OCI-LY7 (cell line): ENCODE data around the gene HABP2. TPM values are rescaled to one million over a fixed set of nuclear protein-coding genes. Genes with fewer than 3 reads are reported as not detected.

Experiments used
- BruUV-seq: library from RNA; stranded (reverse); fragments of 400-500 nt; replicated peaks from 2 replicates; lab custom pipeline; 2021; lab: Mats Ljungman, UMichigan
- CTCF ChIA-PET: fragments of 300-600 bp; sonication (Branson Sonifier 250); formaldehyde crosslinking; loops from one replicate; lab custom pipeline; 2022; ENCODE audit warnings: antibody characterized with exemption; ENCODE audit not compliant: unreplicated experiment; lab: Charles Lee
- POLR2A ChIA-PET: fragments of 300-600 bp; sonication (Branson Sonifier 250); formaldehyde crosslinking; loops from one replicate; lab custom pipeline; 2022; ENCODE audit warnings: antibody characterized with exemption; lab: Charles Lee
- DNase-seq: peaks from one replicate; pipeline ENCODE4 v3.0.0-alpha.2; 2015; ENCODE audit warnings: low spot score
- H2AFZ ChIP-seq: fragments of 200-600 bp; sonication (generic), shearing (Covaris generic); 2 replicates; pipeline ENCODE4 v1.6.1; 2014; ENCODE audit warnings: mild to moderate bottlenecking, antibody characterized with exemption, low read length, moderate library complexity
- H3K27ac ChIP-seq: fragments of 200-600 bp; sonication (generic); 2 replicates; pipeline ENCODE4 v1.5.1; 2014; ENCODE audit warnings: mixed run types, low read depth, mild to moderate bottlenecking, moderate library complexity, low read length, inconsistent platforms; ENCODE audit not compliant: poor library complexity, severe bottlenecking
- H3K36me3 ChIP-seq: fragments of 200-600 bp; sonication (generic); 2 replicates; pipeline ENCODE4 v1.6.1; 2014; ENCODE audit warnings: mild to moderate bottlenecking, antibody characterized with exemption, low read length, moderate library complexity, mixed read lengths; ENCODE audit not compliant: insufficient read depth
- H3K4me1 ChIP-seq: fragments of 200-600 bp; sonication (generic); 2 replicates; pipeline ENCODE4 v1.5.1; 2014; ENCODE audit warnings: mild to moderate bottlenecking, low read length; ENCODE audit not compliant: insufficient read depth, poor library complexity, severe bottlenecking
- H3K4me2 ChIP-seq: fragments of 200-600 bp; sonication (generic); 2 replicates; pipeline ENCODE4 v1.6.1; 2014; ENCODE audit warnings: mild to moderate bottlenecking, low read length
- H3K4me3 ChIP-seq: fragments of 200-600 bp; sonication (generic); 2 replicates; pipeline ENCODE4 v1.5.1; 2014; ENCODE audit warnings: mild to moderate bottlenecking, low read depth, low read length; ENCODE audit not compliant: poor library complexity, severe bottlenecking
- H3K79me2 ChIP-seq: fragments of 200-600 bp; sonication (generic); 2 replicates; pipeline ENCODE4 v1.6.1; 2016; ENCODE audit warnings: low read depth, mild to moderate bottlenecking, low read length, moderate library complexity, mixed read lengths; ENCODE audit not compliant: insufficient read depth
- H3K9me2 ChIP-seq: fragments of 200-600 bp; sonication (generic); 2 replicates; pipeline ENCODE4 v1.6.1; 2016; ENCODE audit warnings: mild to moderate bottlenecking, low read length, mixed read lengths; ENCODE audit not compliant: insufficient read depth
- H3K9me3 ChIP-seq: fragments of 200-600 bp; sonication (generic); 2 replicates; pipeline ENCODE4 v1.6.1; 2014; ENCODE audit warnings: mild to moderate bottlenecking, mixed run types, low read length, mixed read lengths
- H4K20me1 ChIP-seq: fragments of 200-600 bp; sonication (generic); 2 replicates; pipeline ENCODE4 v1.6.1; 2014; ENCODE audit warnings: mild to moderate bottlenecking, antibody characterized with exemption, low read length, moderate library complexity, mixed read lengths; ENCODE audit not compliant: insufficient read depth
- CTCF ChIP-seq: fragments of 200-600 bp; sonication (generic); conservative IDR thresholded peaks from 2 replicates; pipeline ENCODE4 v1.5.1; 2014; ENCODE audit warnings: mild to moderate bottlenecking, antibody characterized with exemption, low read length, moderate library complexity, mixed read lengths
- EZH2phosphoT487 ChIP-seq: fragments of 200-600 bp; sonication (generic); IDR thresholded peaks from 2 replicates; pipeline ENCODE4 v1.6.1; 2018; ENCODE audit warnings: low read depth, borderline replicate concordance, mild to moderate bottlenecking, mixed run types, antibody characterized with exemption, low read length, moderate library complexity, mixed read lengths
- intact Hi-C: fragments of 100-400 bp; cut with micrococcal nuclease; formaldehyde crosslinking; loops from one replicate; pipeline ENCODE4 v1.10.0; 2022; ENCODE audit not compliant: unreplicated experiment
- total RNA-seq, 2 experiments: library from RNA; depleted of rRNA in 1 of 2; stranded (reverse); fragments of >200 nt in 1 of 2; shearing (Covaris generic) in 1 of 2; gene quantifications; 2 replicates each; pipeline ENCODE4 v1.2.3, GENCODE V29; 2014 to 2022

The HABP2 gene
- total RNA-seq, 2 experiments from 2014 or later, result not detected

DNA sequence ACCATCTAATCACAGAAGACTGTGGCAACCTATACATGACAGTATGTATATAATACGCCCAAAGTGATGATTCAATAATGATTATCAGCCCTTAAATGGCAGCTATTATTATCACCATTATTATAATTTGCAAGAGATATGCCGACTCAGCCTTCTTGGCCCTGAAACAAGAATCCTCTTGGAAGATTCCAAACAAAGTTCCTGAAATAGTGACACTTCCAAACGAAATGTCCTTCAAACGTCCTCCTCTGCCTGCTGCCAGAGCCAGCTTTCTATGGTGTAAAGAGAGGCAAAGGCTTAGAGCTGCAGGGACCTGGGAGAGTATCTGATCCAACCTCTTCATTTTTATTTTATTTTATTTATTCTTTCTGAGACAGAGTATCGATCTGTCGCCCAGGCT is 75.0 kb downstream of the HABP2 start:
- no peak overlapping the region for H2AFZ ChIP-seq
- no peaks in the 10 kb centered on the region for H3K79me2 ChIP-seq
- H3K9me3 ChIP-seq, result no peaks in the 10 kb centered on the region
- DNase-seq, result no peak
- H3K4me3 ChIP-seq, result no peak overlapping the region
- intact Hi-C loops, result no loop called here
- no peaks in the 10 kb centered on the region for H3K4me1 ChIP-seq
- POLR2A ChIA-PET, result no interaction called here
- BruUV-seq, result no TSS peak
- H3K36me3 ChIP-seq, result no peaks in the 10 kb centered on the region
- H3K4me2 ChIP-seq, result no peak overlapping the region
- H3K9me2 ChIP-seq, result no peaks in the 10 kb centered on the region
- CTCF ChIA-PET, result no interaction called here
- TF ChIP-seq CTCF, result no peak
- no peak for TF ChIP-seq EZH2phosphoT487
- no peaks in the 10 kb centered on the region for H4K20me1 ChIP-seq
- H3K27ac ChIP-seq, result no peak overlapping the region

GRCh38 chr10:113628607-113629153 is 75.8 kb downstream of the HABP2 start:
- H3K9me2 ChIP-seq, result no peaks in the 10 kb centered on the region
- no peak for TF ChIP-seq EZH2phosphoT487
- no peak for TF ChIP-seq CTCF
- no peaks in the 10 kb centered on the region for H4K20me1 ChIP-seq
- POLR2A ChIA-PET, result no interaction called here
- H3K9me3 ChIP-seq, result no peaks in the 10 kb centered on the region
- BruUV-seq, result no TSS peak
- no peak overlapping the region for H2AFZ ChIP-seq
- CTCF ChIA-PET, result no interaction called here
- H3K36me3 ChIP-seq, result no peaks in the 10 kb centered on the region
- no peak overlapping the region for H3K4me3 ChIP-seq
- H3K4me2 ChIP-seq, result no peak overlapping the region
- no peak overlapping the region for H3K27ac ChIP-seq
- H3K4me1 ChIP-seq, result no peaks in the 10 kb centered on the region
- DNase-seq, result no peak
- H3K79me2 ChIP-seq, result no peaks in the 10 kb centered on the region
- intact Hi-C loops, result no loop called here

DNA sequence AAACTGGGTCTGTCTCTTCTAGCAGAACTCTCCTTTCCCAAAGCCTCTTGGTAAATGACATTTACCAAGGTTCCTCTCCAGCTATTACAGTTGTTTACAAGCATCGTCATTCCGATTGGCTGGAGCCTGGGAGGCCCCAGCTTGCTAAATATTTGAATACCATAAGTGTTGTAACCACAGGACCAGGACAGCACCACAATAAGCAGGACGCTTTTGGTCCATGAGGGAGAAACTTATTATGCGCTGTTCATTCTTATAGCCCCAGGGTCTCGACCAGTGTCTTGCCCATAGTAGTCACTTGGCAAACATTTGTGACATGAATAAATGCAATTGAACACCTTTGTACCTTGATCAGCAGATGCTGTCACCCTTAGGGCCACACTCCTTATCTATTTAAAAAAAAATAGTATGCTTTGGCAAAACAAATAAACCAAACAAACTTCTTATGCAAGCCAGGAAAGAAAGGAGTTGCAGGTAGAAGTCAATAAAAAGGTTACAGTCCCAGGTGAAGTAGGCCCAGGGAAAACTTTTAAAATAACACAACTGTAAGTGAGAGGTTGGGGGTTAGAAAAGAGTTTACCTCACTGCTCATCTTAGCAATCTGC is 78.2 kb downstream of the HABP2 start:
- TF ChIP-seq EZH2phosphoT487 (no peak), CTCF (no peak)
- DNase-seq, result no peak
- Histone ChIP-seq H3K4me1 (no peaks in the 10 kb centered on the region), H2AFZ (no peak overlapping the region), H3K9me2 (no peaks in the 10 kb centered on the region), H3K79me2 (no peaks in the 10 kb centered on the region), H4K20me1 (no peaks in the 10 kb centered on the region), H3K27ac (no peak overlapping the region), H3K36me3 (no peaks in the 10 kb centered on the region), H3K9me3 (no peaks in the 10 kb centered on the region), H3K4me2 (no peak overlapping the region), H3K4me3 (no peak overlapping the region)
- BruUV-seq, result no TSS peak
- intact Hi-C loops, result no loop called here
- CTCF ChIA-PET, result no interaction called here
- POLR2A ChIA-PET, result no interaction called here
